ENCODE results near the gene LCE1F. TPM values are rescaled to one million over a fixed set of nuclear protein-coding genes. Genes with fewer than 3 reads are reported as not detected.

The LCE1F gene
- total RNA-seq, 1 donor from 2014 or later, result not detected

GRCh38 chr1:152741656-152742055 lies 33.3 kb upstream of the LCE1F start:
- no peaks in the 10 kb centered on the region for H3K36me3 ChIP-seq (ENCODE audit: control insufficient read depth, insufficient read depth, low read length)
- no peak for DNase-seq (ENCODE audit: low read depth)
- H3K4me3 ChIP-seq (ENCODE audit: low read depth, low read length), result no peak overlapping the region
- H3K27me3 ChIP-seq (ENCODE audit: control insufficient read depth, insufficient read depth, low read length), result peaks cover 2% of the 10 kb centered on the region
- no peak for TF ChIP-seq CTCF (IDR thresholded peaks at IDR 0.05; ENCODE audit: insufficient read depth, low read length, poor library complexity, severe bottlenecking)

GRCh38 chr1:152743371-152744145 lies 31.4 kb upstream of the LCE1F start:
- H3K4me3 ChIP-seq (ENCODE audit: low read depth, low read length), result no peak overlapping the region
- no peaks in the 10 kb centered on the region for H3K36me3 ChIP-seq (ENCODE audit: control insufficient read depth, insufficient read depth, low read length)
- no peak for DNase-seq (ENCODE audit: low read depth)
- peaks cover 2% of the 10 kb centered on the region for H3K27me3 ChIP-seq (ENCODE audit: control insufficient read depth, insufficient read depth, low read length)
- no peak for TF ChIP-seq CTCF (IDR thresholded peaks at IDR 0.05; ENCODE audit: insufficient read depth, low read length, poor library complexity, severe bottlenecking)

DNA sequence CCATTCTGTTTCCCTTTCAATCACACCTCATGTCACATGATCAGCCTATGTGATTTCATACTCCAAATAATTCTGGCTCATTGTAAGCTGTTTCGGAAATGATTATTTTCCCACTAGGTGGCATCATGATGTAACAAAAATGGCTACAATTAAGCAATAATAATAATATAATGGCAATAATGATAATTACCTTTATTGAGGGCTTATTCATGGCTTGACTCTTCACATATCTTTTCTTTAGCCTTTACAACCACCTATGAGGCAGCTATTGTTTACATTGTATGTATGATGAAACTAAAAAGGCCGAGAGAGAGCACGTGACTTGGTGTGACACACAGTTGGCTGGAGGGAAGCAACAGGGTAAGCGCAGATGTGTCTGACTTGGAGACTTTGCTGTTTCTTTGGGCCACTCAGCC lies 29.6 kb upstream of the LCE1F start:
- Histone ChIP-seq H3K27me3 (ENCODE audit: control insufficient read depth, insufficient read depth, low read length) (peaks cover 2% of the 10 kb centered on the region), H3K4me3 (ENCODE audit: low read depth, low read length) (no peak overlapping the region), H3K36me3 (ENCODE audit: control insufficient read depth, insufficient read depth, low read length) (no peaks in the 10 kb centered on the region)
- TF ChIP-seq CTCF (IDR thresholded peaks at IDR 0.05; ENCODE audit: insufficient read depth, low read length, poor library complexity, severe bottlenecking), result no peak
- DNase-seq (ENCODE audit: low read depth), result no peak

DNA sequence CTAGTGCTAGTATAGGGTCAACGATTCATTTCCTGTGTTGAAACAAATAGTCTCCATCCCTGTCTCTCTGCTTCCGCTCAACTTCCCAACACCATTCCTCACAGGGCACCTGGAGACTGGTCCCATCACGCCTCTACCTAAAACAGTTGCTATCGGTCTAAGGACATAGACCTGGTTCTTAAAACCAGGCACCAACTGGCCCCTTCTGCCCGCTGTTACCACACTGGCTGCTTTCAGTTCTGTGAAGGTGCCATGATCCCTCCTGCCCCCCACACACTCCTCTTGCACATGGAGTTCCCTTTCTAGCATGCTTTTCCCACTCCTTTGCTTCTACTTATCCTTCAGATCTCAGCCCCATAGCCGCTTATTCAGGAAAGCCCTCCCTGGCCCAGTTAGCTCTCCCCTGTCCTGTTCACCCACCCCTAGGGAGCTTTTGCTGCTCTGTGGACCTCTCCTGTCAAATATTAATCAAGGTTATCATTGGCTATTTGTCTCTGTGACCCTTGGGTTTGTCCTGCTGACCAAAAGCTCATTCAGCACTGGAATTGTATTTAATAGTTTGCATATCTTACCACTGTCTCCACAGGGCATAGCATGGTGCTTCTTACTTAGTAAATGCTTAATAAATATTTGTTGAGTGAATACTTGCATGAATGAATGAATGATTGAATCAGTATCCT lies 29.0 kb upstream of the LCE1F start:
- Histone ChIP-seq H3K27me3 (ENCODE audit: control insufficient read depth, insufficient read depth, low read length) (peaks cover 2% of the 10 kb centered on the region), H3K36me3 (ENCODE audit: control insufficient read depth, insufficient read depth, low read length) (no peaks in the 10 kb centered on the region), H3K4me3 (ENCODE audit: low read depth, low read length) (no peak overlapping the region)
- no peak for TF ChIP-seq CTCF (IDR thresholded peaks at IDR 0.05; ENCODE audit: insufficient read depth, low read length, poor library complexity, severe bottlenecking)
- DNase-seq (ENCODE audit: low read depth), result no peak

DNA sequence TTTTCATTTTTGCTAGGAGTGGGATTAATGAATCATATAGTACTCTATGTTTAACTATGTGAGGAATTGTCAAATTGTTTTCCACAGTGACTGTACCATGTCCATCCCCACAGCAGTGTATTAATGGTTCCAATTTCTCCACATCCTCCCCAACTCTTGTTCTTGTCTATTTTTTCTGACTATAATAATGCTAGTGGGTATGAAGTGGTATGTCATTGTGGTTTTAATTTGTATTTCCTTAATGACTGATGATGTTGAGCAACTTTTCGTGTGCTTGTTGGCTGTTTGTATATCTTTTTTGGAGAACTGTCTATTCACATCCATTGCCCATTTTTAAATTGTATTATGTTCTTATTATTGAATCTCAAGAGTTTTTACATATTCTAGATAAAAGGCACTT lies 27.1 kb upstream of the LCE1F start:
- Histone ChIP-seq H3K36me3 (ENCODE audit: control insufficient read depth, insufficient read depth, low read length) (no peaks in the 10 kb centered on the region), H3K27me3 (ENCODE audit: control insufficient read depth, insufficient read depth, low read length) (peaks cover 2% of the 10 kb centered on the region), H3K4me3 (ENCODE audit: low read depth, low read length) (no peak overlapping the region)
- no peak for DNase-seq (ENCODE audit: low read depth)
- no peak for TF ChIP-seq CTCF (IDR thresholded peaks at IDR 0.05; ENCODE audit: insufficient read depth, low read length, poor library complexity, severe bottlenecking)

Data from kidney epithelial cell (primary cell).